ENCODE measurements around the gene ATF6B.

ATF6B gene

GRCh38 chr6:32129297-32130088, 1.4 kb upstream of the ATF6B start:
- DNase-seq: no peak

- no peak for DNase-seq
Measured at GRCh38 chr6:32128751-32129296, 778 bp upstream of the ATF6B start.

GRCh38 chr6:32127409-32127716, 683 bp downstream of the ATF6B start:
- DNase-seq: no peak

GRCh38 chr6:32126880-32127279, 1.2 kb downstream of the ATF6B start:
- DNase-seq: no peak

- no peak for DNase-seq
Measured at GRCh38 chr6:32123681-32124080, 4.4 kb downstream of the ATF6B start.

GRCh38 chr6:32120573-32121059, 7.4 kb downstream of the ATF6B start:
- DNase-seq: no peak

- peak; percentile 79 for DNase-seq
Measured at GRCh38 chr6:32118782-32119628, 9.0 kb downstream of the ATF6B start.

- no peak for DNase-seq
Measured at GRCh38 chr6:32117461-32117860, 10.6 kb downstream of the ATF6B start.

GRCh38 chr6:32116674-32117073, 11.4 kb downstream of the ATF6B start:
- peak; percentile 19 for DNase-seq

GRCh38 chr6:32115623-32116022, 12.4 kb downstream of the ATF6B start:
- DNase-seq: no peak

- no peak for DNase-seq
Measured at GRCh38 chr6:32114796-32115195, 13.2 kb downstream of the ATF6B start.

GRCh38 chr6:32113386-32114352, 14.4 kb downstream of the ATF6B start:
- no peak for DNase-seq

- no peak for DNase-seq
Measured at GRCh38 chr6:32112431-32112980, 15.5 kb downstream of the ATF6B start.

- DNase-seq: no peak
Measured at GRCh38 chr6:32111424-32112066, 16.5 kb downstream of the ATF6B start.

GRCh38 chr6:32110632-32111031, 17.4 kb downstream of the ATF6B start:
- DNase-seq: no peak

GRCh38 chr6:32109765-32110160, 18.3 kb downstream of the ATF6B start:
- DNase-seq: no peak

GRCh38 chr6:32109114-32109764, 18.8 kb downstream of the ATF6B start, which contains the start of gene TNXB:
TNXB (minus strand) TSS chr6:32109338; CDS start chr6:32098198, 11,140 bp downstream.
- no peak for DNase-seq

- DNase-seq: no peak
Measured at GRCh38 chr6:32108727-32109113, 19.3 kb downstream of the ATF6B start.

- no peak for DNase-seq
Measured at GRCh38 chr6:32108094-32108627, 19.9 kb downstream of the ATF6B start.

GRCh38 chr6:32107406-32107805, 20.6 kb downstream of the ATF6B start:
- no peak for DNase-seq

- no peak for DNase-seq
Measured at GRCh38 chr6:32105433-32105832, 22.6 kb downstream of the ATF6B start.
